HEK293 (cell line): Measurements from ENCODE around the gene SARS1.

Experiments
- GLIS2 ChIP-seq: fragments of 450-650 bp; formaldehyde crosslinking; IDR thresholded peaks from 2 replicates; pipeline ENCODE4 v1.5.1; 2016; ENCODE audit warnings: missing biosample characterization, missing genetic modification characterization
- SETDB1 ChIP-seq: IDR thresholded peaks from one replicate; pipeline ENCODE4 v1.6.1; 2017; ENCODE audit warnings: mild to moderate bottlenecking, low read length, moderate library complexity, mixed read lengths; ENCODE audit not compliant: insufficient read length
- TRIM28 ChIP-seq: IDR thresholded peaks from 2 replicates; pipeline ENCODE4 v1.6.1; 2011; ENCODE audit warnings: low read length, control low read depth, borderline replicate concordance
- WT1 ChIP-seq: fragments of 450-650 bp; formaldehyde crosslinking; IDR thresholded peaks from 2 replicates; pipeline ENCODE4 v1.5.1; 2016; ENCODE audit warnings: missing biosample characterization, missing genetic modification characterization
- ZBTB48 ChIP-seq: fragments of 450-650 bp; formaldehyde crosslinking; IDR thresholded peaks from 2 replicates; pipeline ENCODE4 v1.5.1; 2016; ENCODE audit warnings: missing biosample characterization, missing genetic modification characterization
- ZFP3 ChIP-seq: fragments of 450-650 bp; formaldehyde crosslinking; IDR thresholded peaks from 2 replicates; pipeline ENCODE4 v1.5.1; 2016; ENCODE audit warnings: low read depth, missing biosample characterization, missing genetic modification characterization
- ZIC2 ChIP-seq: fragments of 450-650 bp; formaldehyde crosslinking; IDR thresholded peaks from 2 replicates; pipeline ENCODE4 v1.5.1; 2016; ENCODE audit warnings: missing biosample characterization, missing genetic modification characterization
- ZNF114 ChIP-seq: fragments of 450-650 bp; formaldehyde crosslinking; IDR thresholded peaks from 2 replicates; pipeline ENCODE4 v1.5.0; 2017; ENCODE audit warnings: missing biosample characterization, missing genetic modification characterization
- ZNF16 ChIP-seq: fragments of 450-650 bp; formaldehyde crosslinking; IDR thresholded peaks from 2 replicates; pipeline ENCODE4 v1.5.1; 2016; ENCODE audit warnings: low read depth, missing biosample characterization, missing genetic modification characterization
- ZNF169 ChIP-seq: fragments of 450-650 bp; formaldehyde crosslinking; IDR thresholded peaks from 2 replicates; pipeline ENCODE4 v1.5.1; 2016; ENCODE audit warnings: missing biosample characterization, missing genetic modification characterization
- ZNF2 ChIP-seq: fragments of 450-650 bp; formaldehyde crosslinking; IDR thresholded peaks from 2 replicates; pipeline ENCODE4 v1.5.1; 2016; ENCODE audit warnings: missing biosample characterization, missing genetic modification characterization
- ZNF223 ChIP-seq: fragments of 450-650 bp; formaldehyde crosslinking; IDR thresholded peaks from 2 replicates; pipeline ENCODE4 v1.5.1; 2016; ENCODE audit warnings: missing biosample characterization, missing genetic modification characterization
- ZNF266 ChIP-seq: fragments of 450-650 bp; formaldehyde crosslinking; IDR thresholded peaks from 2 replicates; pipeline ENCODE4 v1.5.1; 2016; ENCODE audit warnings: missing biosample characterization, missing genetic modification characterization, low read depth
- ZNF335 ChIP-seq: fragments of 450-650 bp; formaldehyde crosslinking; conservative IDR thresholded peaks from 2 replicates; pipeline ENCODE4 v1.5.1; 2016; ENCODE audit warnings: missing biosample characterization, missing genetic modification characterization
- ZNF529 ChIP-seq: fragments of 450-650 bp; formaldehyde crosslinking; IDR thresholded peaks from 2 replicates; pipeline ENCODE4 v1.5.1; 2017; ENCODE audit warnings: missing genetic modification characterization, missing biosample characterization; ENCODE audit not compliant: insufficient replicate concordance
- ZNF549 ChIP-seq: fragments of 450-650 bp; IDR thresholded peaks from 2 replicates; pipeline ENCODE4 v1.5.1; 2018; ENCODE audit warnings: missing biosample characterization, missing genetic modification characterization, mild to moderate bottlenecking, inconsistent platforms, moderate library complexity
- ZNF560 ChIP-seq: fragments of 450-650 bp; formaldehyde crosslinking; IDR thresholded peaks from 2 replicates; pipeline ENCODE4 v1.5.1; 2017; ENCODE audit warnings: missing biosample characterization, missing genetic modification characterization, borderline replicate concordance
- ZNF660 ChIP-seq: fragments of 450-650 bp; IDR thresholded peaks from 2 replicates; pipeline ENCODE4 v1.5.1; 2018; ENCODE audit warnings: missing biosample characterization, mild to moderate bottlenecking, missing genetic modification characterization
- ZNF785 ChIP-seq: fragments of 450-650 bp; formaldehyde crosslinking; IDR thresholded peaks from 2 replicates; pipeline ENCODE4 v1.5.1; 2016; ENCODE audit warnings: missing biosample characterization, missing genetic modification characterization
- ZSCAN23 ChIP-seq: fragments of 450-650 bp; formaldehyde crosslinking; IDR thresholded peaks from 2 replicates; pipeline ENCODE4 v1.5.1; 2016; ENCODE audit warnings: missing biosample characterization, missing genetic modification characterization
- TF ChIP-seq, protein P1 (sequence below): fragments of 450-650 bp; formaldehyde crosslinking; IDR thresholded peaks from 2 replicates; pipeline ENCODE4 v1.5.1; 2016; ENCODE audit warnings: missing biosample characterization, missing genetic modification characterization
- TF ChIP-seq, protein P2 (sequence below): fragments of 450-650 bp; formaldehyde crosslinking; IDR thresholded peaks from 2 replicates; pipeline ENCODE4 v1.5.1; 2016; ENCODE audit warnings: missing biosample characterization, missing genetic modification characterization
- TF ChIP-seq, protein P3 (sequence below): fragments of 450-650 bp; formaldehyde crosslinking; optimal IDR thresholded peaks from 2 replicates; pipeline ENCODE3; 2016; ENCODE audit warnings: missing biosample characterization, mild to moderate bottlenecking, missing genetic modification characterization
- TF ChIP-seq, protein P4 (sequence below): fragments of 450-650 bp; formaldehyde crosslinking; IDR thresholded peaks from 2 replicates; pipeline ENCODE4 v1.5.1; 2017; ENCODE audit warnings: missing biosample characterization, missing genetic modification characterization
- TF ChIP-seq, protein P5 (sequence below): fragments of 450-650 bp; formaldehyde crosslinking; IDR thresholded peaks from 2 replicates; pipeline ENCODE4 v1.5.1; 2016; ENCODE audit warnings: missing biosample characterization, missing genetic modification characterization

SARS1 gene

DNA sequence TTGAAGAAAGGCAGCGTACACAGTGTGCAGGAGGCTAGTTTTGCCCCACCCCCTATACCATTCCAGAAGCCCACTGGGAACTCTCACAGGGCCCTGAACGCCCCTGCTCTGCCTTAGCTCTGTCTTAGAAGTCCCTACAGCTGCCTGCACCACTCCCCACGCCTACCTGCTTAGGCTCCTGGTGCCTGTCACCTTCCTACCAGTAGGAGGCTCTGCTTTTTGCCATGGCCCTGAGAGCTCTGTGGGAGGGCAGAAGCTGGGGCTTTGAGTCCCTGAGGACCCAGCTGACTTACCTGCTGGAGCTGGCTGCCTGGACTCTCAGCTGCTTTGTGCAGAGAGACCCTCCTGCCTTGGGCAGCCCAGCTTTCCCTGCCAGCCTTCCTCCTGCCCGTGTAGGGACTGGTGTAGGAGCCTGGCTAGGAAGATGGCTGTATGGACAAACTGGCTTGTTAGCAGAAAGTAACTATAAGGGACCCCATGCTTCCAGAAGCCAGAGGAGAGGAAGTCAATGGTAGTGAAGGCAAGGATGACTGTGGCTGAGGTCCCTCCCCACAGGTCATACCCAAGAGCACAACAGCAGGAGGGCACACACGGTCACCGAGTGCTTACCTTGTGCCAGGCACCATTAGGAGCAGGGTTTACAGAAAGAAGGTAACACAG lies 25.8 kb downstream of the SARS1 start (continued):
- TF ChIP-seq ZFP3 (tag by site-specific recombination) (no peak), ZNF266 (tag by site-specific recombination) (no peak), ZNF785 (tag by site-specific recombination) (no peak), ZNF529 (tag by site-specific recombination) (no peak), ZBTB48 (tag by site-specific recombination) (no peak), ZSCAN23 (tag by site-specific recombination) (no peak), ZNF560 (tag by site-specific recombination) (no peak), ZNF660 (tag by site-specific recombination) (no peak), WT1 (tag by site-specific recombination) (no peak), SETDB1 (no peak), GLIS2 (tag by site-specific recombination) (0 out of 2 replicates have a peak, but pooled peaks have one; percentile 40), ZNF549 (no peak), ZNF114 (tag by site-specific recombination) (no peak), ZNF2 (peak; percentile 66; the same call in 1 of the 2 replicates), ZNF223 (tag by site-specific recombination) (peak; percentile 81), ZIC2 (peak; percentile 64; the same call in 1 of the 2 replicates), ZNF169 (no peak), ZNF335 (tag by site-specific recombination) (peak; percentile 96), TRIM28 (peak; percentile 47; the same call in 1 of the 2 replicates), ZNF16 (no peak)
- TF ChIP-seq, protein P1, sequence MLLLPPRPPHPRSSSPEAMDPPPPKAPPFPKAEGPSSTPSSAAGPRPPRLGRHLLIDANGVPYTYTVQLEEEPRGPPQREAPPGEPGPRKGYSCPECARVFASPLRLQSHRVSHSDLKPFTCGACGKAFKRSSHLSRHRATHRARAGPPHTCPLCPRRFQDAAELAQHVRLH (tag by site-specific recombination): no peak
- TF ChIP-seq, protein P2, sequence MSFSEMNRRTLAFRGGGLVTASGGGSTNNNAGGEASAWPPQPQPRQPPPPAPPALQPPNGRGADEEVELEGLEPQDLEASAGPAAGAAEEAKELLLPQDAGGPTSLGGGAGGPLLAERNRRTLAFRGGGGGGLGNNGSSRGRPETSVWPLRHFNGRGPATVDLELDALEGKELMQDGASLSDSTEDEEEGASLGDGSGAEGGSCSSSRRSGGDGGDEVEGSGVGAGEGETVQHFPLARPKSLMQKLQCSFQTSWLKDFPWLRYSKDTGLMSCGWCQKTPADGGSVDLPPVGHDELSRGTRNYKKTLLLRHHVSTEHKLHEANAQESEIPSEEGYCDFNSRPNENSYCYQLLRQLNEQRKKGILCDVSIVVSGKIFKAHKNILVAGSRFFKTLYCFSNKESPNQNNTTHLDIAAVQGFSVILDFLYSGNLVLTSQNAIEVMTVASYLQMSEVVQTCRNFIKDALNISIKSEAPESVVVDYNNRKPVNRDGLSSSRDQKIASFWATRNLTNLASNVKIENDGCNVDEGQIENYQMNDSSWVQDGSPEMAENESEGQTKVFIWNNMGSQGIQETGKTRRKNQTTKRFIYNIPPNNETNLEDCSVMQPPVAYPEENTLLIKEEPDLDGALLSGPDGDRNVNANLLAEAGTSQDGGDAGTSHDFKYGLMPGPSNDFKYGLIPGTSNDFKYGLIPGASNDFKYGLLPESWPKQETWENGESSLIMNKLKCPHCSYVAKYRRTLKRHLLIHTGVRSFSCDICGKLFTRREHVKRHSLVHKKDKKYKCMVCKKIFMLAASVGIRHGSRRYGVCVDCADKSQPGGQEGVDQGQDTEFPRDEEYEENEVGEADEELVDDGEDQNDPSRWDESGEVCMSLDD: no peak
- TF ChIP-seq, protein P3, sequence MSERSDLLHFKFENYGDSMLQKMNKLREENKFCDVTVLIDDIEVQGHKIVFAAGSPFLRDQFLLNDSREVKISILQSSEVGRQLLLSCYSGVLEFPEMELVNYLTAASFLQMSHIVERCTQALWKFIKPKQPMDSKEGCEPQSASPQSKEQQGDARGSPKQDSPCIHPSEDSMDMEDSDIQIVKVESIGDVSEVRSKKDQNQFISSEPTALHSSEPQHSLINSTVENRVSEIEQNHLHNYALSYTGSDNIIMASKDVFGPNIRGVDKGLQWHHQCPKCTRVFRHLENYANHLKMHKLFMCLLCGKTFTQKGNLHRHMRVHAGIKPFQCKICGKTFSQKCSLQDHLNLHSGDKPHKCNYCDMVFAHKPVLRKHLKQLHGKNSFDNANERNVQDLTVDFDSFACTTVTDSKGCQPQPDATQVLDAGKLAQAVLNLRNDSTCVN (tag by site-specific recombination): peak; percentile 5
- TF ChIP-seq, protein P4, sequence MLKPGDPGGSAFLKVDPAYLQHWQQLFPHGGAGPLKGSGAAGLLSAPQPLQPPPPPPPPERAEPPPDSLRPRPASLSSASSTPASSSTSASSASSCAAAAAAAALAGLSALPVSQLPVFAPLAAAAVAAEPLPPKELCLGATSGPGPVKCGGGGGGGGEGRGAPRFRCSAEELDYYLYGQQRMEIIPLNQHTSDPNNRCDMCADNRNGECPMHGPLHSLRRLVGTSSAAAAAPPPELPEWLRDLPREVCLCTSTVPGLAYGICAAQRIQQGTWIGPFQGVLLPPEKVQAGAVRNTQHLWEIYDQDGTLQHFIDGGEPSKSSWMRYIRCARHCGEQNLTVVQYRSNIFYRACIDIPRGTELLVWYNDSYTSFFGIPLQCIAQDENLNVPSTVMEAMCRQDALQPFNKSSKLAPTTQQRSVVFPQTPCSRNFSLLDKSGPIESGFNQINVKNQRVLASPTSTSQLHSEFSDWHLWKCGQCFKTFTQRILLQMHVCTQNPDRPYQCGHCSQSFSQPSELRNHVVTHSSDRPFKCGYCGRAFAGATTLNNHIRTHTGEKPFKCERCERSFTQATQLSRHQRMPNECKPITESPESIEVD: no peak
- TF ChIP-seq, protein P5, sequence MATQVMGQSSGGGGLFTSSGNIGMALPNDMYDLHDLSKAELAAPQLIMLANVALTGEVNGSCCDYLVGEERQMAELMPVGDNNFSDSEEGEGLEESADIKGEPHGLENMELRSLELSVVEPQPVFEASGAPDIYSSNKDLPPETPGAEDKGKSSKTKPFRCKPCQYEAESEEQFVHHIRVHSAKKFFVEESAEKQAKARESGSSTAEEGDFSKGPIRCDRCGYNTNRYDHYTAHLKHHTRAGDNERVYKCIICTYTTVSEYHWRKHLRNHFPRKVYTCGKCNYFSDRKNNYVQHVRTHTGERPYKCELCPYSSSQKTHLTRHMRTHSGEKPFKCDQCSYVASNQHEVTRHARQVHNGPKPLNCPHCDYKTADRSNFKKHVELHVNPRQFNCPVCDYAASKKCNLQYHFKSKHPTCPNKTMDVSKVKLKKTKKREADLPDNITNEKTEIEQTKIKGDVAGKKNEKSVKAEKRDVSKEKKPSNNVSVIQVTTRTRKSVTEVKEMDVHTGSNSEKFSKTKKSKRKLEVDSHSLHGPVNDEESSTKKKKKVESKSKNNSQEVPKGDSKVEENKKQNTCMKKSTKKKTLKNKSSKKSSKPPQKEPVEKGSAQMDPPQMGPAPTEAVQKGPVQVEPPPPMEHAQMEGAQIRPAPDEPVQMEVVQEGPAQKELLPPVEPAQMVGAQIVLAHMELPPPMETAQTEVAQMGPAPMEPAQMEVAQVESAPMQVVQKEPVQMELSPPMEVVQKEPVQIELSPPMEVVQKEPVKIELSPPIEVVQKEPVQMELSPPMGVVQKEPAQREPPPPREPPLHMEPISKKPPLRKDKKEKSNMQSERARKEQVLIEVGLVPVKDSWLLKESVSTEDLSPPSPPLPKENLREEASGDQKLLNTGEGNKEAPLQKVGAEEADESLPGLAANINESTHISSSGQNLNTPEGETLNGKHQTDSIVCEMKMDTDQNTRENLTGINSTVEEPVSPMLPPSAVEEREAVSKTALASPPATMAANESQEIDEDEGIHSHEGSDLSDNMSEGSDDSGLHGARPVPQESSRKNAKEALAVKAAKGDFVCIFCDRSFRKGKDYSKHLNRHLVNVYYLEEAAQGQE (tag by site-specific recombination): no peak
- TF ChIP-seq, all 188 proteins: peak for 14
